OCI-LY7 (cell line): Measurements from ENCODE around the gene LRRC52. TPM values are rescaled to one million over a fixed set of nuclear protein-coding genes. Genes with fewer than 3 reads are reported as not detected.

Experiments used
- BruUV-seq: library from RNA; stranded (reverse); fragments of 400-500 nt; replicated peaks from 2 replicates; lab custom pipeline; 2021; lab: Mats Ljungman, UMichigan
- CTCF ChIA-PET: fragments of 300-600 bp; sonication (Branson Sonifier 250); formaldehyde crosslinking; loops from one replicate; lab custom pipeline; 2022; ENCODE audit warnings: antibody characterized with exemption; ENCODE audit not compliant: unreplicated experiment; lab: Charles Lee
- POLR2A ChIA-PET: fragments of 300-600 bp; sonication (Branson Sonifier 250); formaldehyde crosslinking; loops from one replicate; lab custom pipeline; 2022; ENCODE audit warnings: antibody characterized with exemption; lab: Charles Lee
- DNase-seq: peaks from one replicate; pipeline ENCODE4 v3.0.0-alpha.2; 2015; ENCODE audit warnings: low spot score
- H2AFZ ChIP-seq: fragments of 200-600 bp; sonication (generic), shearing (Covaris generic); 2 replicates; pipeline ENCODE4 v1.6.1; 2014; ENCODE audit warnings: mild to moderate bottlenecking, antibody characterized with exemption, low read length, moderate library complexity
- H3K27ac ChIP-seq: fragments of 200-600 bp; sonication (generic); 2 replicates; pipeline ENCODE4 v1.5.1; 2014; ENCODE audit warnings: mixed run types, low read depth, mild to moderate bottlenecking, moderate library complexity, low read length, inconsistent platforms; ENCODE audit not compliant: poor library complexity, severe bottlenecking
- H3K36me3 ChIP-seq: fragments of 200-600 bp; sonication (generic); 2 replicates; pipeline ENCODE4 v1.6.1; 2014; ENCODE audit warnings: mild to moderate bottlenecking, antibody characterized with exemption, low read length, moderate library complexity, mixed read lengths; ENCODE audit not compliant: insufficient read depth
- H3K4me1 ChIP-seq: fragments of 200-600 bp; sonication (generic); 2 replicates; pipeline ENCODE4 v1.5.1; 2014; ENCODE audit warnings: mild to moderate bottlenecking, low read length; ENCODE audit not compliant: insufficient read depth, poor library complexity, severe bottlenecking
- H3K4me2 ChIP-seq: fragments of 200-600 bp; sonication (generic); 2 replicates; pipeline ENCODE4 v1.6.1; 2014; ENCODE audit warnings: mild to moderate bottlenecking, low read length
- H3K4me3 ChIP-seq: fragments of 200-600 bp; sonication (generic); 2 replicates; pipeline ENCODE4 v1.5.1; 2014; ENCODE audit warnings: mild to moderate bottlenecking, low read depth, low read length; ENCODE audit not compliant: poor library complexity, severe bottlenecking
- H3K79me2 ChIP-seq: fragments of 200-600 bp; sonication (generic); 2 replicates; pipeline ENCODE4 v1.6.1; 2016; ENCODE audit warnings: low read depth, mild to moderate bottlenecking, low read length, moderate library complexity, mixed read lengths; ENCODE audit not compliant: insufficient read depth
- H3K9me2 ChIP-seq: fragments of 200-600 bp; sonication (generic); 2 replicates; pipeline ENCODE4 v1.6.1; 2016; ENCODE audit warnings: mild to moderate bottlenecking, low read length, mixed read lengths; ENCODE audit not compliant: insufficient read depth
- H3K9me3 ChIP-seq: fragments of 200-600 bp; sonication (generic); 2 replicates; pipeline ENCODE4 v1.6.1; 2014; ENCODE audit warnings: mild to moderate bottlenecking, mixed run types, low read length, mixed read lengths
- H4K20me1 ChIP-seq: fragments of 200-600 bp; sonication (generic); 2 replicates; pipeline ENCODE4 v1.6.1; 2014; ENCODE audit warnings: mild to moderate bottlenecking, antibody characterized with exemption, low read length, moderate library complexity, mixed read lengths; ENCODE audit not compliant: insufficient read depth
- CTCF ChIP-seq: fragments of 200-600 bp; sonication (generic); conservative IDR thresholded peaks from 2 replicates; pipeline ENCODE4 v1.5.1; 2014; ENCODE audit warnings: mild to moderate bottlenecking, antibody characterized with exemption, low read length, moderate library complexity, mixed read lengths
- EZH2phosphoT487 ChIP-seq: fragments of 200-600 bp; sonication (generic); IDR thresholded peaks from 2 replicates; pipeline ENCODE4 v1.6.1; 2018; ENCODE audit warnings: low read depth, borderline replicate concordance, mild to moderate bottlenecking, mixed run types, antibody characterized with exemption, low read length, moderate library complexity, mixed read lengths
- intact Hi-C: fragments of 100-400 bp; cut with micrococcal nuclease; formaldehyde crosslinking; loops from one replicate; pipeline ENCODE4 v1.10.0; 2022; ENCODE audit not compliant: unreplicated experiment
- total RNA-seq, 2 experiments: library from RNA; depleted of rRNA in 1 of 2; stranded (reverse); fragments of >200 nt in 1 of 2; shearing (Covaris generic) in 1 of 2; gene quantifications; 2 replicates each; pipeline ENCODE4 v1.2.3, GENCODE V29; 2014 to 2022

Gene LRRC52
- total RNA-seq, 2 experiments from 2014 or later = not detected

- no peak overlapping the region for H3K27ac ChIP-seq
- CTCF ChIA-PET = no interaction called here
- no peak for DNase-seq
- TF ChIP-seq EZH2phosphoT487 (no peak), CTCF (no peak)
- intact Hi-C loops = no loop called here
- H3K4me2 ChIP-seq = no peak overlapping the region
- no peaks in the 10 kb centered on the region for H3K4me1 ChIP-seq
- POLR2A ChIA-PET = no interaction called here
- H3K9me3 ChIP-seq = no peaks in the 10 kb centered on the region
- no peaks in the 10 kb centered on the region for H3K36me3 ChIP-seq
- H2AFZ ChIP-seq = no peak overlapping the region
- H4K20me1 ChIP-seq = no peaks in the 10 kb centered on the region
- H3K9me2 ChIP-seq = no peaks in the 10 kb centered on the region; the same call in 1 of the 2 replicates
- H3K4me3 ChIP-seq = no peak overlapping the region
- no TSS peak for BruUV-seq
- H3K79me2 ChIP-seq = no peaks in the 10 kb centered on the region
Measured at GRCh38 chr1:165508291-165508690, 35.5 kb upstream of the LRRC52 start.

- ChIA-PET CTCF (no interaction called here), POLR2A (no interaction called here)
- DNase-seq = no peak
- H3K9me3 ChIP-seq = no peaks in the 10 kb centered on the region
- no peak overlapping the region for H3K4me2 ChIP-seq
- no peak overlapping the region for H2AFZ ChIP-seq
- TF ChIP-seq CTCF (no peak), EZH2phosphoT487 (no peak)
- no peaks in the 10 kb centered on the region for H3K36me3 ChIP-seq
- H3K79me2 ChIP-seq = no peaks in the 10 kb centered on the region
- H3K9me2 ChIP-seq = no peaks in the 10 kb centered on the region; the same call in 1 of the 2 replicates
- H3K27ac ChIP-seq = no peak overlapping the region
- intact Hi-C loops = no loop called here
- H3K4me3 ChIP-seq = no peak overlapping the region
- no peaks in the 10 kb centered on the region for H4K20me1 ChIP-seq
- BruUV-seq = no TSS peak
- H3K4me1 ChIP-seq = no peaks in the 10 kb centered on the region
Measured at GRCh38 chr1:165512816-165513215, 31.0 kb upstream of the LRRC52 start.

- H3K4me1 ChIP-seq = no peaks in the 10 kb centered on the region
- H3K4me2 ChIP-seq = no peak overlapping the region
- H3K27ac ChIP-seq = no peak overlapping the region
- ChIA-PET POLR2A (no interaction called here), CTCF (no interaction called here)
- TF ChIP-seq CTCF (no peak), EZH2phosphoT487 (no peak)
- DNase-seq = no peak
- H4K20me1 ChIP-seq = no peaks in the 10 kb centered on the region
- no peaks in the 10 kb centered on the region for H3K9me2 ChIP-seq
- no peaks in the 10 kb centered on the region for H3K9me3 ChIP-seq
- BruUV-seq = no TSS peak
- H2AFZ ChIP-seq = no peak overlapping the region
- intact Hi-C loops = no loop called here
- no peaks in the 10 kb centered on the region for H3K79me2 ChIP-seq
- no peak overlapping the region for H3K4me3 ChIP-seq
- no peaks in the 10 kb centered on the region for H3K36me3 ChIP-seq
Measured at GRCh38 chr1:165516469-165516868, 27.3 kb upstream of the LRRC52 start.
